Measurements from ENCODE around the gene ST3GAL3. TPM values are rescaled to one million over a fixed set of nuclear protein-coding genes. Genes with fewer than 3 reads are reported as not detected.

ST3GAL3 gene
- total and polyA plus RNA-seq, 10 of the 15 experiments (the other 5 are each of a cell fraction or from before 2014, with no cell fraction given): 1.2 to 19.3 (median 11.0) TPM

- SMC1A ChIA-PET (ENCODE audit: uncharacterized antibody, unreplicated experiment): interaction anchor here (0.6 to 9.0 kb wide), 70 partner anchors 10 to 536 kb away, joined by 3 to 481 read pairs (median 4); partner anchors contain the start of genes ARTN, HYI, IPO13 and KDM4A
- H3K4me2 ChIP-seq (ENCODE audit: control insufficient read depth, insufficient read depth): no peak overlapping the region
- 0 out of 2 replicates have a peak, but pooled peaks have one; percentile 24 for TF ChIP-seq PKNOX1 (IDR thresholded peaks at IDR 0.05)
- no peak for TF ChIP-seq ZNF207 (IDR thresholded peaks at IDR 0.05; ENCODE audit: borderline replicate concordance)
- TF ChIP-seq IKZF2 (IDR thresholded peaks at IDR 0.05): peak in 1 of 2 experiments; percentile 43; a peak in 1 of 4 replicates
- no peak for TF ChIP-seq ZBTB4 (CRISPR knock-in tag; IDR thresholded peaks at IDR 0.05)
- peak; percentile 9 to 85; a peak in 3 of 4 replicates for TF ChIP-seq SRF (IDR thresholded peaks at IDR 0.05; ENCODE audit: low read depth in 2 of 2, low read length in 2 of 2)
- TF ChIP-seq IKZF1 (conservative IDR thresholded peaks at IDR 0.05): peak; percentile 76
- no peak for TF ChIP-seq NFYA (IDR thresholded peaks at IDR 0.05; ENCODE audit: borderline replicate concordance, low read depth, low read length)
- 0 out of 2 replicates have a peak, but pooled peaks have one; percentile 32 for TF ChIP-seq MEF2A (IDR thresholded peaks at IDR 0.05; ENCODE audit: insufficient read depth, low read depth, low read length)
- TF ChIP-seq SMC3 (IDR thresholded peaks at IDR 0.05; ENCODE audit: borderline replicate concordance, low read length): peak; percentile 97
- peak; percentile 59; the same call in 1 of the 2 replicates for TF ChIP-seq EED (IDR thresholded peaks at IDR 0.05; ENCODE audit: low read depth)
- no peak for TF ChIP-seq KLF5 (IDR thresholded peaks at IDR 0.05; ENCODE audit: partially characterized antibody)
- TF ChIP-seq NBN (IDR thresholded peaks at IDR 0.05): 0 out of 2 replicates have a peak, but pooled peaks have one; percentile 31
- TF ChIP-seq POU2F2 (IDR thresholded peaks at IDR 0.05; ENCODE audit: borderline replicate concordance, low read depth, low read length): 0 out of 3 replicates have a peak, but pooled peaks have one; percentile 30
- peak; percentile 44 for TF ChIP-seq SKIL (IDR thresholded peaks at IDR 0.05; ENCODE audit: low read depth, poor library complexity, severe bottlenecking)
- TF ChIP-seq FOXM1 (IDR thresholded peaks at IDR 0.05; ENCODE audit: low read depth, low read length): 0 out of 2 replicates have a peak, but pooled peaks have one; percentile 25
- TF ChIP-seq TCF7 (IDR thresholded peaks at IDR 0.05; ENCODE audit: borderline replicate concordance): no peak
- TF ChIP-seq SPI1 (IDR thresholded peaks at IDR 0.05; ENCODE audit: borderline replicate concordance, insufficient read depth, low read depth, low read length): no peak
Observed at GRCh38 chr1:43763497-43763973, 56.2 kb downstream of the ST3GAL3 start.

More at GRCh38 chr1:43763497-43763973, 56.2 kb downstream of the ST3GAL3 start:
- no TSS peak for BruUV-seq (replicated peaks)
- Histone ChIP-seq H3K4me3 (no peak overlapping the region), H3K79me2 (ENCODE audit: control insufficient read depth, insufficient read depth, low read length) (peaks cover 4% of the 10 kb centered on the region), H3K27ac (ENCODE audit: control insufficient read depth, insufficient read depth) (no peak overlapping the region), H3K27me3 (replicated peaks in 1 of 2; ENCODE audit: control insufficient read depth in 2 of 2, insufficient read depth in 2 of 2, low read length in 1 of 2) (no peaks in the 10 kb centered on the region), H2AFZ (ENCODE audit: control insufficient read depth, low read depth, low read length) (peak overlapping the region; percentile 30; the same call in 1 of the 2 replicates), H3K4me1 (ENCODE audit: control insufficient read depth, insufficient read depth, low read length) (peaks cover 18% of the 10 kb centered on the region), H3K9me3 (replicated peaks; ENCODE audit: control insufficient read depth, insufficient read depth, low read length) (no peaks in the 10 kb centered on the region), H3K36me3 (ENCODE audit: control insufficient read depth in 2 of 2, insufficient read depth in 2 of 2, low read length in 1 of 2) (no peaks in the 10 kb centered on the region), H4K20me1 (ENCODE audit: control insufficient read depth, insufficient read depth) (no peaks in the 10 kb centered on the region), H3K9ac (ENCODE audit: control insufficient read depth, insufficient read depth, low read length) (no peak overlapping the region)
- DNase-seq (ENCODE audit: low read depth, low spot score) (peak; percentile 72), FAIRE-seq (peak; percentile 27), ATAC-seq (peak; percentile 87)
- 11% methylated on average over 4 of the region's 4 CpGs for WGBS (ENCODE audit: insufficient coverage, insufficient replicate concordance, low lambda C conversion rate, missing lambda C conversion rate)
- intact Hi-C loops (cut with micrococcal nuclease; ENCODE audit: unreplicated experiment): loop anchor here (1.0 to 5.0 kb wide), 4 partner anchors 171 to 526 kb away; no protein-coding TSS in a partner anchor
- ChIA-PET POLR2A (interaction anchor here (0.7 to 1.7 kb wide), 6 partner anchors 90 to 273 kb away, joined by 3 to 24 read pairs (median 4); no protein-coding TSS in a partner anchor), RAD21 (ENCODE audit: unreplicated experiment) (interaction anchor here (0.6 to 9.2 kb wide), 60 partner anchors 9 to 524 kb away, joined by 3 to 587 read pairs (median 6); partner anchors contain the start of genes ARTN, ATP6V0B, DPH2 and HYI), CTCF (interaction anchor here (0.6 to 14.9 kb wide), 80 partner anchors 9 to 537 kb away, joined by 3 to 1117 read pairs (median 4); partner anchors contain the start of genes ARTN, IPO13, KDM4A and ST3GAL3)
- in situ Hi-C loops (cut with MboI): loop anchor here (5.0 to 10.0 kb wide), 2 partner anchors 169 to 271 kb away; partner anchors contain the start of genes ARTN and SLC6A9

Data from GM12878 (cell line).